Activated CD8-positive, alpha-beta T cell treated with anti-CD3 and anti-CD28 coated beads for 36 hours (primary cell): Measurements from ENCODE around the gene ETV6. TPM values are rescaled to one million over a fixed set of nuclear protein-coding genes. Genes with fewer than 3 reads are reported as not detected.
A peak's percentile ranks its signal among the peaks of the same experiment; 100 is the strongest.

Experiments used
- ATAC-seq: fragments of 200-7000 bp; cut with Tn5 transposase; one replicate; pipeline ENCODE4 v1.10.0; 2021; ENCODE audit warnings: mild to moderate bottlenecking, moderate library complexity
- CTCF ChIA-PET: fragments of 350-600 bp; sonication (Branson Sonifier 250); formaldehyde crosslinking; loops from one replicate; lab custom pipeline; 2021; ENCODE audit warnings: antibody characterized with exemption; lab: Charles Lee
- POLR2A ChIA-PET: fragments of 350-600 bp; sonication (Branson Sonifier 250); formaldehyde crosslinking; loops from one replicate; lab custom pipeline; 2021; ENCODE audit warnings: antibody characterized with exemption; lab: Charles Lee
- DNase-seq: peaks from one replicate; pipeline ENCODE4 v3.0.0-alpha.2; 2020
- H3K27ac Mint-ChIP-seq: one replicate; pipeline ENCODE4 v1.8.0; 2021; ENCODE audit warnings: mild to moderate bottlenecking, mixed read lengths
- H3K27me3 Mint-ChIP-seq: one replicate; pipeline ENCODE4 v1.8.0; 2021; ENCODE audit warnings: mixed read lengths
- H3K36me3 Mint-ChIP-seq: one replicate; pipeline ENCODE4 v1.8.0; 2021; ENCODE audit warnings: low read depth, mixed read lengths
- H3K4me1 Mint-ChIP-seq: one replicate; pipeline ENCODE4 v1.8.0; 2021; ENCODE audit warnings: low read depth, mixed read lengths
- H3K4me3 Mint-ChIP-seq: one replicate; pipeline ENCODE4 v1.8.0; 2021; ENCODE audit warnings: mild to moderate bottlenecking, moderate library complexity, mixed read lengths
- H3K9me3 Mint-ChIP-seq: one replicate; pipeline ENCODE4 v1.8.0; 2021; ENCODE audit warnings: mixed read lengths
- CTCF ChIP-seq: fragments of 200-600 bp; IDR thresholded peaks from one replicate; pipeline ENCODE4 v1.8.0; 2022; ENCODE audit warnings: antibody characterized with exemption, mild to moderate bottlenecking
- intact Hi-C: fragments of 100-400 bp; cut with micrococcal nuclease; formaldehyde crosslinking; loops from one replicate; pipeline ENCODE4 v1.10.0; 2022
- total RNA-seq, 2 experiments: library from RNA; stranded (reverse); gene quantifications; one replicate each; pipeline ENCODE4 v1.2.3, GENCODE V29; 2021

ETV6 gene
- total RNA-seq, 2 experiments from 2014 or later: 20.5 to 22.7 TPM

- no peak for TF ChIP-seq CTCF
- Mint-ChIP-seq H3K4me1 (peaks cover 62% of the 10 kb centered on the region), H3K27ac (peak overlapping the region; percentile 40), H3K27me3 (no peaks in the 10 kb centered on the region), H3K36me3 (peaks cover 6% of the 10 kb centered on the region), H3K4me3 (no peak overlapping the region), H3K9me3 (no peaks in the 10 kb centered on the region)
- ChIA-PET CTCF (interaction anchor here (0.7 to 1.9 kb wide), 4 partner anchors 12 to 254 kb away, joined by 3 to 9 read pairs (median 3); no protein-coding TSS in a partner anchor), POLR2A (interaction anchor here (0.8 to 1.8 kb wide), 6 partner anchors 13 to 254 kb away, joined by 3 to 6 read pairs (median 4); no protein-coding TSS in a partner anchor)
- intact Hi-C loops: no loop called here
- DNase-seq (no peak), ATAC-seq (peak; percentile 37)
These were observed 129.5 kb downstream of the ETV6 start for GRCh38 chr12:11778713-11779685.

- peaks cover 55% of the 10 kb centered on the region for H3K4me1 Mint-ChIP-seq
- no peak overlapping the region for H3K4me3 Mint-ChIP-seq
- no peak overlapping the region for H3K27ac Mint-ChIP-seq
- H3K9me3 Mint-ChIP-seq: no peaks in the 10 kb centered on the region
- TF ChIP-seq CTCF: no peak
- intact Hi-C loops: no loop called here
- POLR2A ChIA-PET: interaction anchor here (0.8 to 1.7 kb wide), 4 partner anchors 14 to 235 kb away, joined by 3 to 6 read pairs (median 3); no protein-coding TSS in a partner anchor
- H3K27me3 Mint-ChIP-seq: no peaks in the 10 kb centered on the region
- CTCF ChIA-PET: interaction anchor here (0.9 to 1.9 kb wide), 3 partner anchors 13 to 252 kb away, joined by 3 to 9 read pairs (median 5); no protein-coding TSS in a partner anchor
- DNase-seq (no peak), ATAC-seq (peak; percentile 47)
- peaks cover 3% of the 10 kb centered on the region for H3K36me3 Mint-ChIP-seq
These were observed 131.1 kb downstream of the ETV6 start for GRCh38 chr12:11780521-11781101.

GRCh38 chr12:11782914-11783420 is 133.5 kb downstream of the ETV6 start:
- H3K4me1 Mint-ChIP-seq: peaks cover 47% of the 10 kb centered on the region
- no peak for TF ChIP-seq CTCF
- intact Hi-C loops: no loop called here
- POLR2A ChIA-PET: no interaction called here
- no peaks in the 10 kb centered on the region for H3K9me3 Mint-ChIP-seq
- H3K27me3 Mint-ChIP-seq: no peaks in the 10 kb centered on the region
- H3K4me3 Mint-ChIP-seq: no peak overlapping the region
- no peak for ATAC-seq
- DNase-seq: no peak
- no peak overlapping the region for H3K27ac Mint-ChIP-seq
- H3K36me3 Mint-ChIP-seq: peaks cover 2% of the 10 kb centered on the region
- CTCF ChIA-PET: no interaction called here

GRCh38 chr12:11785712-11786111 is 136.2 kb downstream of the ETV6 start:
- ChIA-PET POLR2A (interaction anchor here (1.1 to 1.4 kb wide), 2 partner anchors 10 to 224 kb away, joined by 3 to 4 read pairs; no protein-coding TSS in a partner anchor), CTCF (no interaction called here)
- intact Hi-C loops: no loop called here
- no peak for DNase-seq
- no peaks in the 10 kb centered on the region for H3K9me3 Mint-ChIP-seq
- H3K4me1 Mint-ChIP-seq: peaks cover 29% of the 10 kb centered on the region
- ATAC-seq: no peak
- no peak for TF ChIP-seq CTCF
- H3K4me3 Mint-ChIP-seq: no peak overlapping the region
- H3K36me3 Mint-ChIP-seq: peaks cover 2% of the 10 kb centered on the region
- H3K27me3 Mint-ChIP-seq: no peaks in the 10 kb centered on the region
- H3K27ac Mint-ChIP-seq: no peak overlapping the region
